Measurements from ENCODE around the gene ABCB8. TPM values are rescaled to one million over a fixed set of nuclear protein-coding genes. Genes with fewer than 3 reads are reported as not detected.

The ABCB8 gene
- total and polyA plus RNA-seq, 3 experiments from 2014 or later, result 18.4 to 52.3 (median 49.2) TPM

- Mint-ChIP-seq H3K9me3 (peaks cover 6 to 19% (median 14%) of the 10 kb centered on the region in 5 donors), H3K4me3 (no peak overlapping the region), H3K27me3 (peaks cover 27 to 47% of the 10 kb centered on the region in 2 donors), H3K4me1 (peaks cover 12 to 24% (median 15%) of the 10 kb centered on the region in 3 donors), H3K27ac (no peak overlapping the region), H3K36me3 (peaks cover 0 to 15% (median 0%) of the 10 kb centered on the region in 3 donors)
- Histone ChIP-seq H3K36me3 (ENCODE audit: insufficient read depth, low read length) (no peaks in the 10 kb centered on the region), H3K4me3 (ENCODE audit: low read length) (no peak overlapping the region), H3K27me3 (ENCODE audit: insufficient read depth, low read length, poor library complexity, severe bottlenecking) (no peaks in the 10 kb centered on the region), H3K9me3 (ENCODE audit: low read length) (peaks cover 12% of the 10 kb centered on the region), H3K27ac (ENCODE audit: low read depth, low read length) (no peak overlapping the region), H3K4me1 (ENCODE audit: insufficient read depth, low read length) (peaks cover 17% of the 10 kb centered on the region)
- no peak for DNase-seq
- ChIA-PET CTCF (interaction anchor here (0.7 to 5.5 kb wide), 11 partner anchors 8 to 109 kb away, joined by 3 to 33 read pairs (median 13); no protein-coding TSS in a partner anchor), POLR2A (interaction anchor here (0.7 kb wide), 1 partner anchor 32 kb away, joined by 6 read pairs; no protein-coding TSS in a partner anchor)
Measured at GRCh38 chr7:150986556-150986955, 41.7 kb upstream of the ABCB8 start.

DNA sequence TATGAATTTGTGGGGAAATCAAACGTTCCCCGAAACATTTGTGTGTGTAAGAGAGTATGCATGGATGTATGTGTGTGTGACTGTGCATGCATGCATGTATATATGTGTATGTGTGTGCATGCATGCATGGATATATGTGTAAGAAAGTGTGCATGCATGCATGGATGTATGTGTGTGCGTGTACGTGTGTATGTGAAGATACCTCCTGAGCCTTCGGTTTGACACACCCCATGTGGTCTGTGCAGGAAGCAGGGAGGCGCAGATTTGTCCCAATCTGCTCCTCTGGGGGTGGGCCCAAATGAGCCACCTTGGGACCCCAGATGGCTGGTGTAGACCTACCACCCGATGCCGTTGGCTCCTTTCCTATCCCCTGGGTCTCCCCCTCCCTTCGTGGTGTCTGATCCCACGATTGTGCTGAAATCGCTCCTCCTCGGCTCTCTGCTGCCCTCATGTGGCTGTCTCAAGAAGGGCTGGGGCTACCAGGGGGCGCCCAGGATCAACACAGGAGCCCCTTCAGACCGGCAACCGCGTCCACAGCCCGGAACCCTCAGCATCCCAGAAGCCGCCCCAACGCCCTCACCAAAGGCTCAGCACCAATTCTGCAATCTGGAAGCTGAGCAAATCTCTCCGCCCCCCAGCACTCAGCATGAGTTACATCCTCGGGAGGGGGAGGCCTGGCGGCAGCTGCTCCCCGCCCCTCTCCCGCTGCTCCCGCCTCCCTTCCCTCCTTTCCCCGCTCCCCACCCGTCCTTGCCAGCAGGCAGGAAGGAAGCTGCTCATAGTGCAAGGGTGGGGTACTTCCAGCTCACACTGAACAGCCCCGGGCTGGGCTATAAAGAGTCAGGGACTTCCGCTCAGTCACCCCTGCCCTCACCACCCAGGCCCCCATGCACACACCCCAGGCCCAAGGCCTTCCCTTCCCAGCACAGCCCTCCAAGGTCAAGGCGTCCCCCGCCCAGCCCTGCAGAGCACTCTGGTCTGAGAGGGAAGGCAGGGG lies 39.7 kb upstream of the ABCB8 start:
- Mint-ChIP-seq H3K9me3 (peaks cover 6 to 19% (median 14%) of the 10 kb centered on the region in 5 donors), H3K27ac (peak overlapping the region in 2 of 8 donors; percentile 29 to 64), H3K36me3 (peaks cover 0 to 15% (median 0%) of the 10 kb centered on the region in 3 donors), H3K4me1 (peaks cover 12 to 24% (median 15%) of the 10 kb centered on the region in 3 donors), H3K27me3 (peaks cover 18 to 31% of the 10 kb centered on the region in 2 donors), H3K4me3 (peak overlapping the region in 5 of 7 donors; percentile 15 to 65 (median 54))
- H3K4me3 ChIP-seq (ENCODE audit: low read length), result peak overlapping the region; percentile 38
- ChIA-PET CTCF (interaction anchor here (0.8 to 4.7 kb wide), 9 partner anchors 9 to 90 kb away, joined by 3 to 31 read pairs (median 11); no protein-coding TSS in a partner anchor), POLR2A (interaction anchor here (0.6 kb wide), 1 partner anchor 30 kb away, joined by 3 read pairs; no protein-coding TSS in a partner anchor)
- H3K27ac ChIP-seq (ENCODE audit: low read depth, low read length), result no peak overlapping the region
- peak; percentile 54 to 75 (median 62) for DNase-seq
- no peaks in the 10 kb centered on the region for H3K36me3 ChIP-seq (ENCODE audit: insufficient read depth, low read length)
- H3K4me1 ChIP-seq (ENCODE audit: insufficient read depth, low read length), result peaks cover 17% of the 10 kb centered on the region
- peaks cover 12% of the 10 kb centered on the region for H3K9me3 ChIP-seq (ENCODE audit: low read length)
- no peaks in the 10 kb centered on the region for H3K27me3 ChIP-seq (ENCODE audit: insufficient read depth, low read length, poor library complexity, severe bottlenecking)

DNA sequence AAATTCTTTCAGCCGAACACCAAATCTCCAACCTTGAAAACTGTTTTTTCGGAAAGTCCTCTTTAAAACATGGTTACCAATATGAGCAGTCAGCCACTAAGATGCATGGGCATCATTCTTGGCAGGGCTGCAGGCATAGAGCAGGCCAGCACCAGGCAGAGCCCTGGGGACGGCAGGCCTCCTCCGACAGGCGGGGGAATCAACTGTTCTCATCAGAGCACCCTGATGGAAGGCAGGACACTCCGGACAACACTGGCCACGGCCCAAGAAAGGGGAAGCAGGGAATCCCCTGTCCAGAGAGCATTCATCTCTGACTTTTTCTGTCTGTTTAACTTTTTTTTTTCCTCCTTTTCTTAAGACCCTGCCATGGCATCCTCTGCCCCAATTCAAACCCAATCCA lies 38.8 kb upstream of the ABCB8 start:
- Histone ChIP-seq H3K4me3 (ENCODE audit: low read length) (no peak overlapping the region), H3K36me3 (ENCODE audit: insufficient read depth, low read length) (no peaks in the 10 kb centered on the region), H3K4me1 (ENCODE audit: insufficient read depth, low read length) (peaks cover 25% of the 10 kb centered on the region), H3K27me3 (ENCODE audit: insufficient read depth, low read length, poor library complexity, severe bottlenecking) (no peaks in the 10 kb centered on the region), H3K9me3 (ENCODE audit: low read length) (peaks cover 12% of the 10 kb centered on the region), H3K27ac (ENCODE audit: low read depth, low read length) (no peak overlapping the region)
- Mint-ChIP-seq H3K27ac (no peak overlapping the region), H3K9me3 (peaks cover 6 to 19% (median 14%) of the 10 kb centered on the region in 5 donors), H3K36me3 (peaks cover 0 to 15% (median 0%) of the 10 kb centered on the region in 3 donors), H3K4me3 (no peak overlapping the region), H3K4me1 (peaks cover 19 to 29% (median 19%) of the 10 kb centered on the region in 3 donors), H3K27me3 (peaks cover 11 to 28% of the 10 kb centered on the region in 2 donors)
- DNase-seq, result no peak
- ChIA-PET POLR2A (interaction anchor here (0.6 kb wide), 1 partner anchor 29 kb away, joined by 3 read pairs; no protein-coding TSS in a partner anchor), CTCF (interaction anchor here (1.3 to 4.7 kb wide), 8 partner anchors 8 to 91 kb away, joined by 4 to 31 read pairs (median 13); partner anchors contain the start of gene ABCB8)

DNA sequence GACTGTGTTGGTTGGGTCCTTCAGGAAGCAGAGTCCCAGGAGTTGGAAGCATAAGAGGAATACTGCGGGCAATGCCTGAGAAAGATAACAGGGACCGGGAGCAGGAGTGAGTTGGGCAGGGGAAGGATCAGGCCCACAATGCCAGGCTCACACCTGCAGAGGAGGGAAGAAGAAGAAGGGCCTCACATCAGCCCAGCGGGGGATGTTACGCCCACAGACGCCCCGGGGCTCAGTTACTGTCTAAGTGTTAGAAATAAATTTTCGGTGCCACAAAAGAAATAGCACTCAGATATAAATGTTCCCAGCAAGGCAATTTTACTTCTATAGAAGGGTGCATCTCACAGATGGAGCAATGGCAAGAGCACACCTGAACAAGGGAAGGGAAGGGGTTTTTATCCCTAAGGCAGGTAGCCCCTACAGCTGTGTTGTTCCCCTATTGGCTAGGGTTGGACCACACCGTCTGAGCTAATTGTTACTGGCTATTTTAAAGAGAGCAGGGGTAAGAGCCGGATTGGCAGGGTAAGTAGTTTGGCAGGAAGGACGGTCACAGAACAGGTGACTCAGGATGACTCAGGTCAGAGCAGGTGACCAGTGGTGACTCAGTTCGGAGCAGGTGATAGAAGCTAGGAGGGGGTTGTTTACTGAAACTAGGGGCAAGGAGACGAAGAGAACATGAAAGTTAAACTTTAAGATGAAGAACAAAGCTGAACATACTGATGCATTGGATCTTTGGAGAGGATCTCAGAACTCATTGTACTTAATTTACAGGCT lies 37.6 kb upstream of the ABCB8 start, which contains the start of gene NOS3:
NOS3 (plus strand) TSS at position 602 of the 771 bp plus-strand sequence. CDS start 2,787 bp downstream, outside the sequence.
- no peaks in the 10 kb centered on the region for H3K36me3 ChIP-seq (ENCODE audit: insufficient read depth, low read length)
- peak within 1 kb of the TSS in 1 of 7 donors; percentile 21 for H3K4me3 Mint-ChIP-seq
- peaks cover 12% of the 10 kb centered on the region for H3K9me3 ChIP-seq (ENCODE audit: low read length)
- H3K27me3 Mint-ChIP-seq, result peaks cover 9 to 22% of the 10 kb centered on the region in 2 donors
- H3K36me3 Mint-ChIP-seq, result peaks cover 0 to 15% (median 0%) of the 10 kb centered on the region in 3 donors
- CTCF ChIA-PET, result interaction anchor here (1.8 to 4.7 kb wide), 5 partner anchors 20 to 92 kb away, joined by 5 to 31 read pairs (median 20); partner anchors contain the start of gene ABCB8
- POLR2A ChIA-PET, result interaction anchor here (0.6 kb wide), 1 partner anchor 194 kb away, joined by 5 read pairs; no protein-coding TSS in a partner anchor
- peak within 1 kb of the TSS in 1 of 8 donors; percentile 79 for H3K27ac Mint-ChIP-seq
- no peak within 1 kb of the TSS for H3K4me3 ChIP-seq (ENCODE audit: low read length)
- H3K27ac ChIP-seq (ENCODE audit: low read depth, low read length), result no peak within 1 kb of the TSS
- peaks cover 33% of the 10 kb centered on the region for H3K4me1 ChIP-seq (ENCODE audit: insufficient read depth, low read length)
- no peak for DNase-seq
- peaks cover 19 to 33% (median 22%) of the 10 kb centered on the region in 3 donors for H3K4me1 Mint-ChIP-seq
- H3K9me3 Mint-ChIP-seq, result peaks cover 6 to 19% (median 14%) of the 10 kb centered on the region in 5 donors
- no peaks in the 10 kb centered on the region for H3K27me3 ChIP-seq (ENCODE audit: insufficient read depth, low read length, poor library complexity, severe bottlenecking)

DNA sequence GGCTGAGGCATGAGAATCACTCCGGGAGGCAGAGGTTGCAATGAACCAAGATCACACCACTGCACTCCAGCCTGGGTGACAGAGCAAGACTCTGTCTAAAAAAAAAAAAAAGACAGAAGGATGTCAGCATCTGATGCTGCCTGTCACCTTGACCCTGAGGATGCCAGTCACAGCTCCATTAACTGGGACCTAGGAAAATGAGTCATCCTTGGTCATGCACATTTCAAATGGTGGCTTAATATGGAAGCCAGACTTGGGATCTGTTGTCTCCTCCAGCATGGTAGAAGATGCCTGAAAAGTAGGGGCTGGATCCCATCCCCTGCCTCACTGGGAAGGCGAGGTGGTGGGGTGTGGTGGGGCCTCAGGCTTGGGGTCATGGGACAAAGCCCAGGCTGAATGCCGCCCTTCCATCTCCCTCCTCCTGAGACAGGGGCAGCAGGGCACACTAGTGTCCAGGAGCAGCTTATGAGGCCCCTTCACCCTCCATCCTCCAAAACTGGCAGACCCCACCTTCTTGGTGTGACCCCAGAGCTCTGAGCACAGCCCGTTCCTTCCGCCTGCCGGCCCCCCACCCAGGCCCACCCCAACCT lies 36.1 kb upstream of the ABCB8 start:
- H3K36me3 ChIP-seq (ENCODE audit: insufficient read depth, low read length), result no peaks in the 10 kb centered on the region
- Mint-ChIP-seq H3K27ac (no peak overlapping the region), H3K36me3 (peaks cover 0 to 15% (median 0%) of the 10 kb centered on the region in 3 donors), H3K27me3 (peaks cover 4 to 15% of the 10 kb centered on the region in 2 donors), H3K4me3 (no peak overlapping the region), H3K4me1 (peaks cover 16 to 27% (median 19%) of the 10 kb centered on the region in 3 donors), H3K9me3 (peaks cover 6 to 19% (median 14%) of the 10 kb centered on the region in 5 donors)
- no peak overlapping the region for H3K27ac ChIP-seq (ENCODE audit: low read depth, low read length)
- H3K4me3 ChIP-seq (ENCODE audit: low read length), result no peak overlapping the region
- DNase-seq, result no peak
- no peaks in the 10 kb centered on the region for H3K27me3 ChIP-seq (ENCODE audit: insufficient read depth, low read length, poor library complexity, severe bottlenecking)
- ChIA-PET POLR2A (interaction anchor here (0.6 kb wide), 1 partner anchor 40 kb away, joined by 3 read pairs; no protein-coding TSS in a partner anchor), CTCF (interaction anchor here (0.7 to 4.7 kb wide), 4 partner anchors 18 to 94 kb away, joined by 4 to 31 read pairs (median 5); no protein-coding TSS in a partner anchor)
- peaks cover 40% of the 10 kb centered on the region for H3K4me1 ChIP-seq (ENCODE audit: insufficient read depth, low read length)
- H3K9me3 ChIP-seq (ENCODE audit: low read length), result peaks cover 12% of the 10 kb centered on the region

DNA sequence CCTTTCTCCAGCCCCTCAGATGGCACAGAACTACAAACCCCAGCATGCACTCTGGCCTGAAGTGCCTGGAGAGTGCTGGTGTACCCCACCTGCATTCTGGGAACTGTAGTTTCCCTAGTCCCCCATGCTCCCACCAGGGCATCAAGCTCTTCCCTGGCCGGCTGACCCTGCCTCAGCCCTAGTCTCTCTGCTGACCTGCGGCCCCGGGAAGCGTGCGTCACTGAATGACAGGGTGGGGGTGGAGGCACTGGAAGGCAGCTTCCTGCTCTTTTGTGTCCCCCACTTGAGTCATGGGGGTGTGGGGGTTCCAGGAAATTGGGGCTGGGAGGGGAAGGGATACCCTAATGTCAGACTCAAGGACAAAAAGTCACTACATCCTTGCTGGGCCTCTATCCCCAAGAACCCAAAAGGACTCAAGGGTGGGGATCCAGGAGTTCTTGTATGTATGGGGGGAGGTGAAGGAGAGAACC lies 35.4 kb upstream of the ABCB8 start:
- H3K36me3 ChIP-seq (ENCODE audit: insufficient read depth, low read length), result no peaks in the 10 kb centered on the region
- POLR2A ChIA-PET, result no interaction called here
- no peak overlapping the region for H3K4me3 ChIP-seq (ENCODE audit: low read length)
- no peak for DNase-seq
- H3K4me1 Mint-ChIP-seq, result peaks cover 20 to 31% (median 21%) of the 10 kb centered on the region in 3 donors
- no peak overlapping the region for H3K4me3 Mint-ChIP-seq
- no peaks in the 10 kb centered on the region for H3K27me3 ChIP-seq (ENCODE audit: insufficient read depth, low read length, poor library complexity, severe bottlenecking)
- peaks cover 0 to 15% (median 0%) of the 10 kb centered on the region in 3 donors for H3K36me3 Mint-ChIP-seq
- peaks cover 4 to 19% of the 10 kb centered on the region in 2 donors for H3K27me3 Mint-ChIP-seq
- peak overlapping the region in 1 of 8 donors; percentile 40 for H3K27ac Mint-ChIP-seq
- peaks cover 12% of the 10 kb centered on the region for H3K9me3 ChIP-seq (ENCODE audit: low read length)
- CTCF ChIA-PET, result interaction anchor here (0.7 to 4.7 kb wide), 6 partner anchors 15 to 94 kb away, joined by 3 to 31 read pairs (median 5); no protein-coding TSS in a partner anchor
- no peak overlapping the region for H3K27ac ChIP-seq (ENCODE audit: low read depth, low read length)
- H3K4me1 ChIP-seq (ENCODE audit: insufficient read depth, low read length), result peaks cover 42% of the 10 kb centered on the region
- peaks cover 6 to 19% (median 14%) of the 10 kb centered on the region in 5 donors for H3K9me3 Mint-ChIP-seq

Data from CD8-positive, alpha-beta memory T cell (primary cell).